HG02588 (cell line): ENCODE results near the gene YPEL5.

ENCODE experiments used
- ATAC-seq: cut with Tn5 transposase; IDR thresholded peaks from one replicate; pipeline ENCODE4 v1.9.1; 2021; ENCODE audit warnings: mild to moderate bottlenecking, moderate library complexity; ENCODE audit not compliant: unreplicated experiment

YPEL5 gene

DNA sequence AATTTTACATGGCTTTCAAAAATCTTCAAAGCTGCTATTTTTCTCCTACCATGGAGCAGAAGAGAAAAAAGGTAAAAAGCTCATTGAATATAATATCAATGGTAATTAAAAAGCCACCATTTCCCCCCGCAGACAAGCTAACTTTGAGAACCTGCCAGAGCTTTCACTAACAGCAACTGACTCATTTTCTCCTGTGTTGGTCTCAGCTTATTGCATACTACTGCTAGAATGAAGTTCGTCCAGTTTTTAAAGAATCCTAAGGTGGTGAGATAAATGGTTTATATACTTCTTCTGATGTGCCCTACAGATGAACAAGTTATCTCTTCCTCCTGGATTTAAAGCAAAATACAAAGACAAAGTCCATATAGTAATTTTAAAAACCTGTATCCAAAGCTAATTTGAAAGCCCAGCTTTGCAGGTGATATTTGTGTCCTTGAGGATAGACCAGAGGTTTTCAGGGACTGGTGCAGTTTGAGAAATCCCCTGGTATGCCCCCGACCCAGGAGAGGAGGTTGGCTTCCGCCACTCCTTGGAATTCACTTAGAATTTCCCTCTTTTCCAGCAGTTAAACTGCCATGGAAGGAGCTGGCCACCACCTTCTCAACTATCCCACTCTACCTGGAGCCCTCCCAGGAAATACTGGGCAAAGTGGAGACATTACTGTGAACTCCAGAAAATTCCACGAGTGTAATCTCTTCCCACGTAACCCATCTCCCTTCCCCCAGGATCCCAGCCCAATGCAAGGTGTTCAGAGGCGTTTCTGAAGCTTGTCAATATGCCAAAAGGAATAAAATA is 17.5 kb downstream of the YPEL5 start:
- ATAC-seq: no peak

DNA sequence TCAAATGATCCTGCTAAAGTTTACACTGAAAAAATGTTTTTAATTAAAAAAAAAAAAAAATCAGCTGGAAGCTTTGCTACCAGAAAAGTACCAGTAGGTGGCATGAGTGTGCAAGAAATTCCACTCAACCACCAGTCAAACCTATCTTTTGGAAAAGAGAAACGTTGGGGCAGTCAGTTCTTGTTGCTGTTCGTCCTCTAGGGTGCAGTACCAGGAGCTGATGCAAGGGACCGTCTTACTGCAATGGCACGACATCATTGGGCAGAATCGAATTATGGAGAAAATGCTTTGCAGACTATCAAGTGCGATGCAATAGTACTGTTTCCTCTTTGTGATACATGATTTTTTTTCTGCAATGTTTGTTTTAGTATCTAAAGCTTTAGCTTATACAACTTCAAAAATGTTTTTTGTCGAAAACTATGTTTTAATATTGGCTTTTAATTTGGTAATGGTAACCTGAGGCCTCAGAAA is 18.3 kb downstream of the YPEL5 start:
- ATAC-seq: peak; percentile 65

DNA sequence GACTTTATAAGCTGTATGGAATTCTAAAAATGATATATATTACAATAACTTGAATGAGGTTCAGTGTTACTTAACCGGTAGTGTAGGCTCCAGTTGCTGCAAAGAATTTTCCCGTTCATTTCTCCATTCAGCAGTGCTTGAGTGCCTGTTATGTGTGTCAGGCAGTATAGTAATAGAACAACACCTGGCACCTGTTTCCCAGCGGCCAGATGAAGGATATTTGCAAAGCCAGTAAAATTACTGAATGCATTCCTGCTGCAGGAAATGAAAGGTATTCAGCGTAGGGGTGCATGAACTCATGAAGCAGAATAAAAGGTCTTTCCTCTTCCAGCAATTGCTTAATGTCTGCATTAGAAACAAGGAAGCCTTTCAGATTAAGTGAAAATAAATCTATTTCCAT is 18.8 kb downstream of the YPEL5 start:
- ATAC-seq: no peak

DNA sequence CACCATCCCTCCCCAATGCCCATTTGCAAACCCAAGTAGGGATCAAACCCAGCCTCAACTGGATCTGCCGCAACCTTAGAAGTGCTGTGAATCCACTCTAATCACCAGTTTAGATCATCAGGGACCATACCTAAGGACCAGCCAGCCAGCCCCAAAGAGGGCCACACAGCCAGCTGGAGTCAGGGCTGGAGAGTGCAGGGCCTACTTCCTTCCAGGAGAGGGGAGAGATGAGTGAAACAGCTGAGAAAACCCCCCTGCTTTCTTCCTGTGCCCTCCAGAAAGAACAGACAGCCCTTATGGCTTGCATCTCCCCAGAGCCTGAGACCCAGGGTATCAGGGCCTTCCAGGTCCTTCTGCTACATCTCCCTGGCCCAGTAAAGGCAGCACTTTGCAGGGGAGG is 25.8 kb downstream of the YPEL5 start:
- ATAC-seq: no peak

DNA sequence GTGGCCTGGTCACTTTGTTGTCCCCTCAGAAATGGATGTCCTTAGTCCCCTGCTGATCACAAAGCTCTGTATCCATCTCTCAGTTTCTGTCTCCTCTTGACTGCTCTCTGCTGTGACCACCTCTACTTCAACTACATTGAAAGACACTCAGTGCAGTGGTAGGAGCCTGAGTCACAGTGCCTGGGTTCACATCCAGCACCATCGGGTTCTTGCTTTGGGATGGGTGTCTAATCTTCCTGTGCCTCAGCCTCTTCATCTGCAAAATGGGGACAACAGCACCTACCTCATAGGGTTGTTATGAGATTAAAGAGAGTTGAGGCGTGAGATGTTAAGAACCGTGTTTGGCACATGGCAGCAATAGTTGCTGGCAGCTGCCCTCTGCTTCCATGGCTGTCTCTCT is 30.6 kb downstream of the YPEL5 start:
- ATAC-seq: no peak

DNA sequence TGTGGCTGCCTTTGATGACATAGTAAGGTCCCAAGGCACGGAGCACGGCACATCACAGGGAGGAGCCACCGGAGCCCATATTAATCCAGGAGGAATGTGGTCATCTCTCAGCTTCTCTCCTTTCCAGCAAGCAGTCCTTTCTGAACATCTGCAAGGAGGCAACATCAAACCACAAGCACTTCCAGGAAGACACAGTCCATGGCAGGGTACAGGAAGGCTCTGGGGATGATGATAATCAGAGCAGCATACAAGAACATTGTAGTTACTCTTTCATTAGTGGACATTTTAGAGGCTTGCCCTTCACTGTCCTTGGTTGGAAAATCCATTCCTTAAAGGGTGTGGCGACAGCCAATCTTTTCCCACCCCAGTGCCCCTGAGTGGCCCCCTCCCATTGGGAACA is 31.1 kb downstream of the YPEL5 start:
- ATAC-seq: no peak

DNA sequence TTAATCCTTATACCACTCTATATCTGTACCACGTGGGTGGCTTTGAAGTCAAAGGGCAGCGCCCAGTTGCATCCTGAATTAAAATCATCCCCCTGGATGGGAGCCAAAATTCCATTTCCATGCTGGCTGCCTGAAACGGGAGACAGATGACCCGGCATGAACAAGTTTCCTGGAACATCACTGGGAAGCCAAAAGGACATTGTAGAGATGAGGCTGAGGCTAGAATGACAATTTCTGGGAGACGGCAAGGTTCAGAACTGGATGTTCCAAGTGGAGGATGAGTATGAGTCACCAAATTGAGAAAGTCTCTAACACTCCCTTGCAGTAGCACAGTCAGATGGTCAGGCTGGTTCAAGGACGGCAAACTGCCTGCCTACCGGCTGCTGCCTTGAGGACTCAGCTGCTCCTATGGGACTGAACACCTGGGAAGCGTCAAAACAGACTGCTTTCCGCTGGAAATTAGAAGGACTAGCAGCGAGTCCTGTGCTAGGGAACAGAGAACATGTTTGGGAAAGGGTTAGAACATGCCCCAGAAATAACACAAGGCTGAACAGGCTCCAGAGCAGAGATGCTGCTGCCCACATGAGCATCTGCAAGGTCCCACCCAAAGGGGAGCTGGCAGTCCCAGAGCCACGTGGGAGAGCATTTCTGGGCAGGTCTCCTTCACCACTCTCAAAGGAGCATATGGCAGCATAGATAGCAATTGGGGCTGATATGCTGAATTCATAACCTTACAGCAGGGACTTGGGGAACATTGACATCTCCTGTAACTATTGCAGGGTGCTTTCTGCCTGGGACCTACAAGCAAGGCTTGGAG is 32.0 kb downstream of the YPEL5 start:
- no peak for ATAC-seq

DNA sequence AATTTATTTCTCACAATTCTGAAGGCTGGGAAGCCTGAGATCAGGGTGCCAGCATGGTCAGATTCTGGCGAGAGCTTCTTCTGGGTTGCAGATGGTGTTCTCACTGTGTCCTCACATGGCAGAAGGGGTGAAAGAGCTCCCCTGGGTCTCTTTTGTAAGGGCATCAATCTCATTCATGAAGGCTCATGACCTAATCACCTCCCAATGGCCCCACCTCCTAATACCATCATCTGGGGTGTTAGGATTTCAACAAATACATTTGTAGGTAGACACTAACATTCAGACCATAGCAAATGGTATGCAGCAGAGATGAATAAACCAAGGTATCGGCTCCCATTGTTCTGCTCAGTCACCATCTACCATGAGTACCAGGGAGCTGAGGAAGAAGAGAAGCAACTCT is 32.7 kb downstream of the YPEL5 start:
- no peak for ATAC-seq

DNA sequence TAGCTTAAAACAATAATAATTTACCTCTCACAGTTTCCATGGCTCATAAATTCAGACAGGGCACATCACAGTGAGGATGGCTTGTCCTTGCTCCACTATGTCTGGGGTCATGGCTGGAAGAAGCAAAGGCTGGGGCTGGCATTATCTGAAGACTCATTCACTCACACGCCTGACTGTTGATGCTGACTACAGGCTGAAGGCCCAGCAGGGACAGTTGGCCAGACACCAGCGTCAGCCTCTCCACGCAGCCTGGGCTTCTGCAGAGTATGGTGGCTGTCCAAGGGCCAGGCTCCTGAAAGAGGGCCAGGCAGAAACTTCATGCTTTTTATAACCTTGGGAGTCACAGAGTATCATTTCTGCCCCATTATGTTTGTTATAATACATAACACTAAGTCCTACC is 33.4 kb downstream of the YPEL5 start:
- ATAC-seq: no peak

DNA sequence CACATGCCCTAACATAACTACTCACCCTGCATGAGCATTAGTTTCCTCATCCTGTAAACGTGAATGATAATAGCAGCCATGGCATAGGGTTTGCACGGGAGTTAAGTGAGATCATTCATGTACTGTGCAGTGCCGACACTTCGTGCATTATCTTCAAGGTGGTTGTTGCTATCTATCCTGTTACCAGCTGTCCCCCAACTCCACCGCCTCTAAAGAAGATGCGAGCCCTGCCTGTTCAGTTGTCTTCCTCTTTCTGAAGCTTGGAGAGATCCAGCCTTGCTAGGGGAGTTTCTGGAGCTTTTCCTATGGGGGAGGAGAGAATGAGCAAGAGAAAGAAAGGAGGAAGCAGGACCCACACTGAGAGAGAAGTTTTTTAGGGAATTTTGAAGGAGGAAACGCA is 34.4 kb downstream of the YPEL5 start:
- no peak for ATAC-seq

DNA sequence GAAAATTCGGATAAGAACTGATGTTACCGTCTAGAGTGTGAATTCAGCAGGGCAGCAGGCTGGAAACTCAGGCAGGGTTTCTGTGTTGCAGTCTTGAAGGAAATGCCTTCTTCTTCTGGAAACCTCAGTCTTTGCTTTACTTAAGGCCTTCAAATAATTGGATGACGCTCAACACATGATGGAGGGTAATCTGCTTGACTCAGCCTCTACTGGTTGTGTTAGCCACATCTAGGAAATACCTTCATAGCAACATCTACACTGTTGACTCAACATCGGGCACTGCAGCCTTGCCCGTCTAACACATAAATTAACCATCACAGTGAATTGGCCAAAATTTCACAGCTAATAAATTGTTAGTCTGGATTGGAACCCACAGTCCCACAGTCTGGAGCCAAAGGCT is 37.2 kb downstream of the YPEL5 start:
- no peak for ATAC-seq

DNA sequence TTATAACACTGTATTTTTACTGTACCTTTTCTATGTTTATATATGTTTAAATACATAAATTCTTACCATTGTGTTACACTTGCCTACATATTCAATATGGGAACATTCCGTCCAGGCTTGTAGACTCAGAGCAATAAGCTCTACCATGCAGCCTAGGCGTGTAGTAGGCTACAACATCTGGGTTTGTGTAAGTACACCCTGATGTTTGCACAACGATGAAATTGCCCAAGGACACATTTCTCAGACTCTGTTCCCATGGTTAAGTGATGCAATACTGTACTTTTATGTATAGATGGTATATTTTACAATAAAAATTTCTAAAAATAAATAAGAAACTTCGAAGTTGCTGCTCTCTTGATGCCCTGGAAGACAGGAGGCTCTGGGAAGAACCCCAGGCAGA is 38.4 kb downstream of the YPEL5 start:
- ATAC-seq: no peak

DNA sequence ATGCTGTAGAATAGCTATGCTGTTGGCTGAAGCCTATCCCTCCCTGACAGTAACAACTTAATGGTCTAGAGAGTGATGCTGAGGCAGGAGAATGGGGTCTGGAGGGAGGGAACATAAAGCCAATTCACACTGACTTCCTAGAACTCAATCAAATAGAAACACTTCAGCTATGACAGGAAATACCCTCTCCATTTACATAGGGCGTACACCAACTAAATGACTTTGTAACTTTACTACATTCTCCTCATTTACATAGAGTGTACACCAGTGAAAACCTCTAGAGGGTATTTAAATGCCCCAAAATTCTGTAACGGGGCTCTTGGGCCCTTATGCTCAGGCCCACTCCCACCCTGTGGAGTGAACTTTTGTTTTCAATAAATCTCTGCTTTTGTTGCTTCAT is 41.5 kb downstream of the YPEL5 start:
- no peak for ATAC-seq

DNA sequence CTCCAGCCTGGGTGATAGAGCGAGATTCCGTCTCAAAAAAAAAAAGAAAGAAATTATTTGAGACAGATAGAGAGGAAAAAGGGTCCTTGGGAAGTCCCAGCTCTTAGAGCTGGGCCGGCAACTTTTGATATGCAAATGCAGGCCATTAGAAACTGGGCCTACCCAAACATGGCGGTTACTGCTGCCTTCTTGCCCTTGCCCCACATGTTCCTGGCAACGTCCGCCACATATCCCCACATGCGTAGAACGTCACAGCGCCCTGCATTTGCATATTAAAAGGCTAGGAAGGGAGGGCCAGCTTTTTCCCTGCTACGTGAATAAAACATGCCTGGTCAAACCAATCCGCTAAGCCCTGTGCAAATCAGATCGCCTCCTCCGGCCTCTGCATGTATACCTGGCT is 43.8 kb downstream of the YPEL5 start:
- ATAC-seq: no peak

DNA sequence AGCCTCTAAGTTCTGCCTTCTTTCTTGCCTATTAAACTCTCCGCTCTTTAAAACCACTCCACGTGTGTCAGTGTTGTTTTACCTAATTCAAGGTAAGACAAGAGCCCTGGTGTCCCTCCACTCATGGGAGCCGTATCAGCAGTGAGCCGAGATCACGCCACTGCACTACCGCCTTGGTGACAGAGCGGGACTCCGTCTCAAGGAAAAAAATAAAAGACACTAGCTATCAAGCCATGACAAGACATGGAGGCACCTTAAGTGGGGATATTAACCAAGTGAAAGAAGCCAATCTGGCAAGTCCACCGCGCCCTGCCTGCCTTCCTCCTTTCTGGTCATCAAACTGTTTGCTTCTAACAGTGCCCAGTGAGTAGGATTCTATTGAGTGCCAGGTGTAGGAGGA is 44.3 kb downstream of the YPEL5 start:
- no peak for ATAC-seq

DNA sequence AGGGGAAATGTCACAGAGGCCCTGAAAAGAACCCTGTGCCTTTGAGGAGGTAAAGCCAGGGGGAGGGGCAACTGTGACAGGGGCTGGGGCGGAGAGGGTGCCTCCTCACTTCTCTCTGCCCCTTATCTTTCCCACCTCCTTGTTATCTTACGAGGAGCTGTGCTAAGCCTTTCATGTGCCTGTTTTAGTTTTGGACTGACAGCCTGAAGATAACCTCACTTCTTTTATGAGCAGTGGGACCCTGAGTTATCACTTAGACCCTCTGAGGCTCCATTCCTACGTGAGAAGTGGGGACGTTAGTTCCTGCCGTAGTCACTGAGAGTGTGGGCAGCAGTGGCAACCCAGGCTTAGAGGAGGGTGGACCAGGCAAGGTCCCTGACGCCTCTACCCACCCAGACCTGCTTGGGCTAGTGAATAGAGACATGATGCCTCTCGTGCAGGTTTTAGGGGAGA is 45.0 kb downstream of the YPEL5 start:
- ATAC-seq: no peak

DNA sequence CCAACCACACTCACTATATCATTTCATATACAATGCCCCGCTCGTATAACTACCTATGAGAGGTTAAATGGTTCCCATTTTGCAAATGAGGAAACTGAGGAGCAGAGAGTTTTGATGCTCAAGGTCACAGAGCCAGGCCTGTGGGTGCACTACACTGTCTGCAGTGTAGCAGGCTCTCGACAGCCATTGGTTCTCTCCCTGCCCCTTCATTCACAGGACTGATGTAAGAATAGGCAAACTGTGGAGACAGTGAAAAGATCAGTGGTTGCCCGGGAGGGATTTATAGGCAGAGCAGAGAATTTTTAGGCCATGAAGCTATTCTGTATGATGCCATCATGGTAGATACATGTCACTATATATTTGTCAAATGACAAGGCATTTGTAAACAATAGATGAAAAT is 45.5 kb downstream of the YPEL5 start:
- ATAC-seq: no peak

DNA sequence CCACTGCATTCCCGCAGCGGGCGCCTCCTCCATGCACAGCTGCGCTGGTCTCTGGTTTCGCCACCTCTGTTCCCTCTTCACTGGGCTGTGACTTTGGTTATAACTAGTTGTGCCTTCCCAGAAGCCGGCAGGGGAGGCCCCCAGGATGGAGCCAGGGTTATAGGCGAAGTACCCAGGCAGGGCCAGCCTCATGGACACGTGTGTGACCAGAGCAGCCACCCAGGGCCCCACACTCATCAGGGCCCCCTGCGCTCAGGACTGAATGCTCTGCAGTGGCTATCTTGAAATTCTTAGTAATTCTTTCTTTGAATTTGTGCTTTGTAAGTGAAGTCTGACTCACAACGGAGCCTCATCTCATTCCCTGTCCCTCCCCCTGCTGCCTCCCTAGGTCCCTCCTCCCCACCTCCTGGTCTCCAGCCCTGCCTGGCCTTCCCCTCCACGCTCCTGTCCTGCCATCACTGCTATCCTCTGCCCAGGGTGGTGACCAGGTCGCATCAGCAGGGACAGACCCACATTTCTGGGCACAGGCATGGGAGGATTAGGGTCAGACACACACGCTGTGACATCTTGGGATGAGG is 46.4 kb downstream of the YPEL5 start:
- no peak for ATAC-seq

DNA sequence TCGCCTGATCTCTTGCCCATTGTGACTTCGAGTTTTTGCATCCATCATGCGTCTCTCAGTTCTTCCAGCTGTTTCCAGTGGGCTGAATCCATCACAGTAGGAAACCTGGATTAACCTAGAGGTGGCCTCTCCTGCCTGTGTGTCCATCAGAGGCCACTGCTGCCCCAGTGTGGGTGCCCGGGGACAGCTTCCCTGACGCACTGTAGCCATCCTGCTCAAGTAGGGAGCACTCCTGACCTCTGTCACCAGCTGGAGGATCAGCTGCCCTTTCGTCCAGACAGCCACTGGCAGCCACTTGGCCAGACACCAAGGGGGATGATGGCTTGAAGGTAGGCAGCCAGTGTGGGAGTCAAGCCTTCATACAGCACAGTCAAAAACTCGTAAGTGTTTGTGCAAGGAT is 47.6 kb downstream of the YPEL5 start:
- no peak for ATAC-seq

DNA sequence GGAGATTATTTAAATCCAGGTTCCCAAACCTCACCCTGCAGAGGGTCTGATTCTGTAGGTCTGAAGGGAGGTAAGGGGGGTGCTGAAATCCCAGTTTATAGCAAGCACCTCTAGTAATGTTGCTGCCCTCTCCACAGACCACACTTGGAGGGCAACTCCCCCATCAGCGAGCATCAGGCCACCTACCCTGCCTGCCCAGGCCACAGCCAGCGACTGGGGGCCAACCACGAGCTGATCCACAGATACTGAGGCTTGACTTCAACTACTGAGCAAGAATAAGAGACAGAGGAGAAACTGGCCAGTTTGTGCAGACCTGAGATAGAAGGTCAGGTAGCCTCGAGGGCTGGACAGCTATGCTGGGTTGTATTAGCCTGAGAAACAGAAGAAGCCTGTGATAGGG is 48.2 kb downstream of the YPEL5 start:
- ATAC-seq: no peak

DNA sequence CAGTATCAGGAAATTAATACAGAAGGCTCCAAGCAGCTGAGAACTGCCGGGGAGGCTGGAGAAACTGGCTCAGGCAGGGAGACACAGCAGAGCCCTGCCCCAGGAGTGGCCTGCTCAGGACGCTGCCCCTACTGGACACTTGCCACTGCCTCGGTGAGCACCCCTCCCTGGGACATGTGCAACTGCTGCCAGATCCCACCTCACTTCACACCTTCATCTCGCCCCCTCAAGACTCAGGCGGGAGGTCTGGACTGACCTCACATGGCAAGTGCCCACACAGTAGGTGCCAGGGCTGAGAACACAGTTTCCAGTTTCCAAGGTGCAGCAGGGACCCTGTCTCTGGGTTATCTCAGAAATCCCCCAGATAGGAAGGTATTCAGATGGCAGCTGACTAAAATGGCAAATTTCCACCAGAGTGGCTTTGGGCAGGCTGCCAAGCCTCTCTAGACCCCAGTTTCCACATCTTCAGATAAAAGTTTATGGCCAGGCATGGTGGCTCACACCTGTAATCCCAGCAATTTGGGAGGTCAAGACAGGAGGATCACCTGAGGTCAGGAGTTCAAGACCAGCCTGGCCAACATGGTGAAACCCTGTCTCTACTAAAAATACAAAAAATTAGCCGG is 50.9 kb downstream of the YPEL5 start:
- ATAC-seq: no peak
